Measurements from ENCODE around the gene MADD. TPM values are rescaled to one million over a fixed set of nuclear protein-coding genes. Genes with fewer than 3 reads are reported as not detected.

MADD gene
- total RNA-seq, 1 experiment from 2014 or later = 132 TPM

- Histone ChIP-seq H3K9me3 (ENCODE audit: low read depth, low read length, poor library complexity, severe bottlenecking) (peaks cover 20% of the 10 kb centered on the region), H3K4me3 (ENCODE audit: low read depth, low read length, poor library complexity, severe bottlenecking) (no peak overlapping the region)
- CTCF ChIA-PET = no interaction called here
These were observed 32.9 kb downstream of the MADD start for GRCh38 chr11:47302853-47303252.

GRCh38 chr11:47305734-47306483 is 36.0 kb downstream of the MADD start:
- H3K36me3 ChIP-seq (ENCODE audit: insufficient read depth, low read length, poor library complexity, severe bottlenecking) = peaks cover 96% of the 10 kb centered on the region
- intact Hi-C loops (cut with micrococcal nuclease; ENCODE audit: unreplicated experiment) = loop anchor here (5.0 kb wide), 1 partner anchor 34 kb away; the partner anchor contains the start of gene MADD
- peak overlapping the region; percentile 31 for H3K27ac ChIP-seq (ENCODE audit: low read depth, low read length, poor library complexity, severe bottlenecking)
- no peaks in the 10 kb centered on the region for H3K27me3 ChIP-seq (replicated peaks; ENCODE audit: insufficient read depth, low read depth, low read length, poor library complexity)
- H3K9me3 ChIP-seq (ENCODE audit: low read depth, low read length, poor library complexity, severe bottlenecking) = peaks cover 8% of the 10 kb centered on the region
- ChIA-PET CTCF (no interaction called here), POLR2A (ENCODE audit: low non-redundant PET) (no interaction called here)
- no peak for TF ChIP-seq CTCF (conservative IDR thresholded peaks at IDR 0.05; ENCODE audit: low read depth, low read length)
- TF ChIP-seq EZH2 (IDR thresholded peaks at IDR 0.05; ENCODE audit: borderline replicate concordance, low read depth, low read length, poor library complexity, severe bottlenecking) = no peak
- BruUV-seq (replicated peaks) = no TSS peak
- no peak overlapping the region for H3K4me3 ChIP-seq (ENCODE audit: low read depth, low read length, poor library complexity, severe bottlenecking)
- H3K4me1 ChIP-seq (ENCODE audit: insufficient read depth, low read length, poor library complexity, severe bottlenecking) = peaks cover 5% of the 10 kb centered on the region
- peak; percentile 58 for DNase-seq (ENCODE audit: low spot score)

More at GRCh38 chr11:47302853-47303252, 32.9 kb downstream of the MADD start:
- intact Hi-C loops (cut with micrococcal nuclease; ENCODE audit: unreplicated experiment) = no loop called here
- Histone ChIP-seq H3K4me1 (ENCODE audit: insufficient read depth, low read length, poor library complexity, severe bottlenecking) (peaks cover 5% of the 10 kb centered on the region), H3K36me3 (ENCODE audit: insufficient read depth, low read length, poor library complexity, severe bottlenecking) (peaks cover 88% of the 10 kb centered on the region), H3K27ac (ENCODE audit: low read depth, low read length, poor library complexity, severe bottlenecking) (no peak overlapping the region), H3K27me3 (replicated peaks; ENCODE audit: insufficient read depth, low read depth, low read length, poor library complexity) (no peaks in the 10 kb centered on the region)
- BruUV-seq (replicated peaks) = no TSS peak
- TF ChIP-seq CTCF (conservative IDR thresholded peaks at IDR 0.05; ENCODE audit: low read depth, low read length) (no peak), EZH2 (IDR thresholded peaks at IDR 0.05; ENCODE audit: borderline replicate concordance, low read depth, low read length, poor library complexity, severe bottlenecking) (no peak)
- POLR2A ChIA-PET (ENCODE audit: low non-redundant PET) = interaction anchor here (0.6 kb wide), 1 partner anchor 85 kb away, joined by 4 read pairs; no protein-coding TSS in a partner anchor
- DNase-seq (ENCODE audit: low spot score) = no peak

DNA sequence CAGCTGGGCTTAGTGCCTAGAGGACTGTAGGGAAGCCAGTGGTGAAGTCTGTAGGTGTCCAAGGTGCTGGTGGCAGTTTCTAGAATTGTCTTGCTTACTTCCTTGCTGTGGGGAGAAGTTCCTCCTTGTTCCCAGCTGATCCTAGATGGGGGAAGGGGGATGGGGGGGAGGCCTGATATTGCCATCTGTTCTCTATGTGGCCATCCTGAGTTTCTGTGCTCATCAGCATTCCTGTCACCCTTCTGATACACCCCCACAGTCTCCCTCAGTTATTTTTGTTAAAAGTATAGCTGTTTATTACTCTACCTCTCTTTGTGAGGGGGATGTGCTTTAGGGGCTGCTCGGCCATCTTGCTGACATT is 36.5 kb downstream of the MADD start:
- DNase-seq (ENCODE audit: low spot score) = no peak
- BruUV-seq (replicated peaks) = no TSS peak
- H3K36me3 ChIP-seq (ENCODE audit: insufficient read depth, low read length, poor library complexity, severe bottlenecking) = peaks cover 98% of the 10 kb centered on the region
- no peak overlapping the region for H3K4me3 ChIP-seq (ENCODE audit: low read depth, low read length, poor library complexity, severe bottlenecking)
- TF ChIP-seq EZH2 (IDR thresholded peaks at IDR 0.05; ENCODE audit: borderline replicate concordance, low read depth, low read length, poor library complexity, severe bottlenecking) = no peak
- TF ChIP-seq CTCF (conservative IDR thresholded peaks at IDR 0.05; ENCODE audit: low read depth, low read length) = no peak
- intact Hi-C loops (cut with micrococcal nuclease; ENCODE audit: unreplicated experiment) = loop anchor here (5.0 kb wide), 1 partner anchor 34 kb away; the partner anchor contains the start of gene MADD
- CTCF ChIA-PET = no interaction called here
- peak overlapping the region; percentile 31 for H3K27ac ChIP-seq (ENCODE audit: low read depth, low read length, poor library complexity, severe bottlenecking)
- peaks cover 8% of the 10 kb centered on the region for H3K9me3 ChIP-seq (ENCODE audit: low read depth, low read length, poor library complexity, severe bottlenecking)
- no peaks in the 10 kb centered on the region for H3K27me3 ChIP-seq (replicated peaks; ENCODE audit: insufficient read depth, low read depth, low read length, poor library complexity)
- H3K4me1 ChIP-seq (ENCODE audit: insufficient read depth, low read length, poor library complexity, severe bottlenecking) = peaks cover 5% of the 10 kb centered on the region
- POLR2A ChIA-PET (ENCODE audit: low non-redundant PET) = interaction anchor here (0.6 kb wide), 1 partner anchor 47 kb away, joined by 5 read pairs; no protein-coding TSS in a partner anchor

Data from A673 (cell line).